GM04504 (cell line): Measurements from ENCODE around the gene KRT77.
"Not testable (repeated sequence)": the region's sequence is repeated elsewhere in the genome, so short reads cannot be mapped to it uniquely, and the experiment has no call there.

Experiments
- DNase-seq: peaks from one replicate; pipeline ENCODE4 v3.0.0-alpha.2; 2012; ENCODE audit warnings: low read depth

KRT77 gene

DNA sequence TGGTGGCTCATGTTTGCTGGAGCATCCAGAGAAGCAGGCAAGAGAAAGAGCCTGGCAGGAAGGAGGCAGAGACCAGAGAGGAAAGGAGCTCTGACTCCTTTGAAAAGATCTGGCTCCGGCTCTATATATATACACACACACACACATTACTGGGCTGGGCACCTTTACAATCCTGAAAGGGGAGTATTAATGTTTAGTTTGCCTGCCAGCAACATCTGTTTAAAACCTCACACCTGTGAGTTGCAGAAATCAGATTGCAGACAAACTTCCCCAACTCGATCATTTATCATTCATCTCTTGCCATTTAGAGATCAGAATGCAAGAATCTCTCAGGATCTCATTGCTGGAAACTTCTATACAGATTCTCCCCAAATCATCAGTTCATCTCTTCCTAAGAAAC is at the start of gene KRT77:
TSS of gene KRT77 (minus strand) at position 101 of the 400 bp plus-strand sequence. CDS start at position 11, 90 bp downstream.
- no peak for DNase-seq

DNA sequence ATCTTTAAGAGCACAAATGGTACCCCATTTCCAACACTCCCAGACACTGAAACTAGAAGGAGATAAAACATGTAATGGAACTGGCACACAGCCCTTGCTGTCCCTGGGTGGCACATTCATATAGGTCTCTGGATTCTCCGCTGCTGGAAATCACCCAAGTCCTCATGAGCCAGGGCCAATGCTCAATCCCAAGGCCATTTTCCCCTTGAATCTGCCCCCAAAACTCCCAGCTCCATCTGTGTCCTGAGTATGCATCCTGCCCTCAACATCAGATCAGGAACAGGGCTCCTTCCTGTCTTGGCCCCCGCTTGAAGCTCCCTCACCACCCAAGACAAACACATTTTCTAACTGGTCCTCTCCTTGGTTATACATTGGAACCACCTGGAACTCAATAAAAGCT is 49.2 kb upstream of the KRT77 start:
- DNase-seq, result no peak

DNA sequence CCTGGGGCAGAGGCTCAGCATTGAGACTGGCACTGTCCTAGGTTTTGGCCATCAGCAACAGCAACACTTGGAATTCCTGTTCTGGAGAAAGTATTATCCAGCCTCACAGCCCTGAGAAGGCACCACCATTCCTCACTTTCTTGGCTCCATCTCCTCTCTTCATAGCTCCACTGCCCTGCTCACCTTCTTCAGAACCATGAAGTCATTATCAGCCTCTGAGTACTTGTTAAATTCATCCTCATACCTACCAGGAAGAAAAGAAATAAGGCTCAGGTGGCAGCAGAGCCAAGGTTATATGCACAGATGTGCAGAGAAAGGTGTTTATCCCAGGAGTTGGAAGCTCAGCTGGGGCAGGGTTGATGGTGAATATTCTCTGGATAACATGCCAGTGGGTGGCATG is 48.5 kb upstream of the KRT77 start:
- no peak for DNase-seq

DNA sequence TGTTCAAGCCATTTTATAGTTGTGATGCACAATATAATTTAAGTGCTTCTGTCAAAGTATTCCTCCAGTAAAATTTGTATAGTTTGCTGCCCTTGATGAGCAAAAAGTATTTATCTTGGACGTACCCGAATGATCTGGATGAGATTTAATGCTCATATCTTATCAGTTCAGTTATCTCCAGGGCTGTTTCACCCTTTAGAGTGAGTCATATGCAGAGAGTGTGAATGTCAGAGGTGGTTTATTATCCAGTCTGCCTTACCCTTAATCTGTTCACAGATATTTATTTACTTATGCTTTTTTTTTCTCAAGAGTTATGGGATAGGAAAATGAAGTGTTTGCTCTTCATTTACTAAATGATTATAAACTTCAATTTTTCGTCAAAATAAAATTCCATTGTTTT is 47.2 kb upstream of the KRT77 start:
- DNase-seq, result not testable (repeated sequence)

DNA sequence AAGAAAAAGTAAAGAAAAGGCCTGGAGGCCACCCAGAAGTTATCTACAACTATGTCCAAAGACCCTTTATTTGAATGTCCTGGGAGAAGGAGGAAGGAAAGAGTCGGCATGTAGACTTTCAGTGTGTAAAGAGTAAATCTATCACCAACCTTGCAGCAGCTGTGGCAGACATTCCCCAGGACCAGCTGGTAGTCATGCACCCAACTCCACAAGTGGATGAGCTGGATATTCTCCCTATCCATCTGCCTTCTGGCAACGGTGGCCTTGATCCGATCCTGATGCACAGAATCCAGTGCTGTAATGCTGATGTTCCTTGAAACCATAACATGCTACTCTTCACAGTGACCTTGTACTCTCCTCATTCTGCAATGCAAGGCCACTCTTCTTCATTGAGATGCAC is 46.5 kb upstream of the KRT77 start:
- no peak for DNase-seq

DNA sequence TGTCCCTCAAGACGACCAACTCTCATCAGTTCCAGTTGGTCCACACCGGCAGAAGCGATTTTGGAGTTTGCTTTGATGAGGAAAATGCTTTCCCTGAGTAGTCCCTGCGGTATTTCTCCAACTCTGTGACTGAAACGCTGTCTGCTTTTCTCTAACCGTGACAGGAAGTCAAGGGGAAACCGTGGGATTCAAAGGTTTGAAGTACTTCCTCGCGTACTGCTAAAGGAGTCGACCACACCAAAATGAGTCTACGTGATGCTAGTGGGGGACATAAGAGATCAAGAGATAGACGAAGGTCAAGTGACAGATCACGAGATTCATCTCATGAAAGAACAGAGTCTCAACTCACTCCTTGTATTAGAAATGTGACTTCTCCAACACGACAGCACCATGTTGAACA is 45.3 kb upstream of the KRT77 start:
- DNase-seq, result no peak

DNA sequence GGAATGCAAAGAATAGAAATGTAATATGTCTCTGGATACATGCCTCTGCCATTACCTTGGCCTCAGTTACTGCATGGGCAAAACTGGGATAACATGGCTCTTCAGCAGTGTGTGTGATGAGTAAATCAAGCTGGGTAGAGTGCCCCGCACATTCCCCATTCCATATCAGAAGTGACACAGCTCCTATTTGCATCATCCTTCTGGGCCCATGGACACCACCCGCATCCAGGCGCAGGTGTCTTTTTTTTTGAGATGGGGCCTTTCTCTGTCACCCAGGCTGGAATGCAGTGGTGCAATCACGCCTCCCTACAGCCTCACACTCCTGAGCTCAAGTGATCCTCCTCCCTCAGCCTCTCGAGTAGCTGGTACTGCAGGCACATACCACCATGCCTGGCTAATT is 42.2 kb upstream of the KRT77 start:
- DNase-seq, result no peak

DNA sequence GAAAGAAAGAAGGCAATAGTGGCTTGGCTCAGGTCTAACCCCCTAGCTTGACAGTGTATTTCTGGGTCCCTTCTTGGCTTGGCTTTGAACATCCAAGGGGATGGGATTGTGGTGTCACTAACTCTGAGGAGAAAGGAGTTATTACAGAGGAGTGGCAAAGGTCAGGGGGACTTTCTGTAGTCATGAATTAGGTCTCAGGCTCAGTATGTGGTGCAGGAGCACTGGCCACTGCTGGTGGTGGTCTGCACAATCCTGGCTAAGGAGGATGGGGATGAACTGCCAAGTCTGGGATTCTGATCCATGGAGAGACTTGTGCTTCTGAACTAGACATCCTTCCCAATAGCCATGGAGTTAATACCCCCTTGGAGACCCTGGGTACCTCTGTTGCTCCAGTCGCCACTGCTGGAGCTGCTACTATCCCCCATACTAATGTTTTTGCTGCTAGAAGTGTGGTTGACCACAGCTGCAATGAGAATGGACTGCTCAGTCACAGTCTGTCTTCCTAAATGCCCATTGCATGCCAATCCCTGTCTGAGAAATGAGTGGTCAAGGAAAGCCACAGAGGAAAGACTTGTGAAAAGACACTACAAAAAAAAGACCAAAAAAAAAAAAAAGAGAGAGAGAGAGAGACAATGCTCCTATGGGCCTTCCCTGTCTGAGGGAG is 41.3 kb upstream of the KRT77 start:
- no peak for DNase-seq

DNA sequence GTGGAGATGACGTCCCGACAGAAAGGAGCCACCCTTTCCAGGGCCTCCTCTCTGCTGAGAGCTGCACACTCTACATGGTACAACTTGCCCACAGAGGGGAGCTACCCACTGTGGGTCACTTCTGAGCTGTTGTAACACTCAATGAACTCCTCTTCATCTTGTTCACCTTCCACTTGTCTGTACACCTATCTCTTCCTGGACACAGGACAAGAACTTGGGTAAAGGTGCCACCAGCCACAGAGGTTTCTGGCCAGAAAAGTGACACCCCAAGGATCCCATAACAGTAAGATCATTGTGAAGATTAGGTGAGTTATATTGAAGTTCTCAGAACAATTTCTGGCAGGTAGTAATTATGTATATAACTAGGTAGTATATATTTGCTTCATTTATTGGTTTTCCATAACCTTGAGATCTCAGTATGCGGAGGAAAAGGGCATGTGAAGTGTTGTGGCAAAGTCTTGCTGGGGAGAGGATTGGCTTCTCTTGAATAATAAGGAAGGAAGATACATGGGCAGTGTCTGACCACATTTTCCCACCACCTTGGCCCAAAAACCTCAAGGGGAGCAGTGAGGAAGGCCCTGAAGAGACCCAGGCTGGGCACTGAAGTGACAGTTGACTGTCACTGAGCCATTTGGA is 39.6 kb upstream of the KRT77 start:
- no peak for DNase-seq

DNA sequence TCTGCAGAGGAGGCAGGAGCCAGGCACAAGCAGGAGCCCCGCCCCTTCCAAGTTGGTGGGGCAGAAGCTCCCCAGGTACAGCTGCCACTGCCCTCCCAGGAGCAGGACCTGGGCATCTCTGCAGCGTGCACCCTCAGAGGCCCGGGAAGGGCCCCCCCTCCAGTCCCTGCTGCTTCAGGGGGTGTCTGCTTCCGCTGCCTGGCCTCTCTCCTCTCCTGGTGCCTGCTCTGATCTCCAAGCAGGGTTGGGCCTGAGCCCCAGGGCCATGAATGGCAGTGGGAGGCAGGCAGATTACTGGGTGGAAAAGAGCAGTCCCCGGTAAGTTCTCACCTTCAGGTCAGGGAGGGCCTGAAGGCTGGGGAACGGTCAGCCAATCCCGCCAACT is 38.9 kb upstream of the KRT77 start:
- no peak for DNase-seq

DNA sequence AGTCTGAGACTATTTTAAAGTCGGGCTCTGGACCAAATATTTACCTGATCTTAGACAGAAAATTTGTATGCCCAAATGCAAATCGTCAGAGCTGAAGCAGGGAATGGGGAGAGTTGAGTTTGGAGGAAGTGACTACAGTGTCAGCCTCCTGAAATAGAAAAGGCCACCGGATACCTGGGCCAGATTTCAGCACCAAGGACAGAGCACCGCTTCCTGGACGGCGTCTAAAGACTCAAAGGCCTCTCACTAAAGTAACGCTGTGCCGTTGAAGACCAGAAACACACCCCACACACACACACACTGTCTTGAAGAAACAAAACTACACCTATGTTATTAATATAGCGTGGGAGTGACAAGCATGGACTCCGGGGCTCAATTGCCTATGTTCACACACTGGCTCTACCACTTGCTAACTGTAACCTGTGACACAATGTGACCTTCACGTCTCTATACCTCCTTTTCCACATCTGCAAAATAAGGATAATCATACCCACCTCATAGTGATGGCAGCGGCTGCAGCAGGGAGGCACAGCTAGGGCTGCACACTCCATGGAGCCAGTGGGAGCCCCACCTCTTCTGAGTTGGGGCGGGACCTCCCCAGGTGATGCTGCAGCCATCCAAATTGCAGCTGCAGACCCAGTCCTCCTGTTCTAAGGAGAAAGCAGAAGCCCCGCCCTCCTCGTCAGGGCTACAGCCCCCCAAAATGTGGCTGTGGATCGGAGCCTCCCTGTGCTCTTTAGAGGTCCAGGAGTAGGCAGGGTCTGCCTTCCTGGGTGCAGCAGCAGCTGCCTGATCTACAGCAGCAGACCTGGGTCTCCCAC is 38.3 kb upstream of the KRT77 start:
- peak; percentile 18 for DNase-seq

DNA sequence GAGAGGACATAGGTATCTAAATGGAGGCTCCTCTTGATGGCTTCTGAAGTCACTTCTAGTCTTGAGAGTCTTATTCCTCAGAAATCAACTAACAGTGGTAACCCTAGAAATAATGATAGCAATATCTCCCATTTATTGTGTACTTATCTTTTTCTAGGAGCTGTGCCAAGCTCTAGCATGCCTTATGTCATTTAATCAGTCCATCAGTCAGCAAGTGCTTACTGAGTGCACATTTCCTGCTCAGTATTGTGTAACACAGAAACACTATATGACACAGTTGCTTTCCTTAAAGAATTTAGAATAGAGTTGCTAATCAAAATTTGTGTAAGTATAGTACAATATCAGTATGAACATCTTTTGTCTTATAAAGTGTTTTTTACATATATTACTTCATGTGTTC is 37.3 kb upstream of the KRT77 start:
- DNase-seq, result no peak

DNA sequence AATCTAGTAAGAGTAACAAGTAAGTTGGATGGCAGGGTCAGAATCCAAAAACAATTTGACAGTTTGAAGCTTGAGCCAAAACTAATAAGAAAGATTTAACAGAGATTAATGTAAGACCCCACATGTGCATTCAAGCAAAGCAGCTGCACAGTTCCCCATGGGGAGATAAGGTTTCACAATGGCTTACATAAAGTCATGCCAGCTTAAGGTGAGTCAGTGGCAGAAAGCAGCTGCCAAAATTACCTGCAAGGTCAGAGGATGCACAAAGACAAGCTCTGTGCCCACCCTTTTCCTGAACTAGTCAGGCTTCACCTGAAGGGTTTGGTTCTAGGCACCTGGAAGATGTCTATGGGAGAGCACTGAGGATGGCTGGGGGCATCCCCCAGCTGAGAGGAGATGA is 36.6 kb upstream of the KRT77 start:
- no peak for DNase-seq

DNA sequence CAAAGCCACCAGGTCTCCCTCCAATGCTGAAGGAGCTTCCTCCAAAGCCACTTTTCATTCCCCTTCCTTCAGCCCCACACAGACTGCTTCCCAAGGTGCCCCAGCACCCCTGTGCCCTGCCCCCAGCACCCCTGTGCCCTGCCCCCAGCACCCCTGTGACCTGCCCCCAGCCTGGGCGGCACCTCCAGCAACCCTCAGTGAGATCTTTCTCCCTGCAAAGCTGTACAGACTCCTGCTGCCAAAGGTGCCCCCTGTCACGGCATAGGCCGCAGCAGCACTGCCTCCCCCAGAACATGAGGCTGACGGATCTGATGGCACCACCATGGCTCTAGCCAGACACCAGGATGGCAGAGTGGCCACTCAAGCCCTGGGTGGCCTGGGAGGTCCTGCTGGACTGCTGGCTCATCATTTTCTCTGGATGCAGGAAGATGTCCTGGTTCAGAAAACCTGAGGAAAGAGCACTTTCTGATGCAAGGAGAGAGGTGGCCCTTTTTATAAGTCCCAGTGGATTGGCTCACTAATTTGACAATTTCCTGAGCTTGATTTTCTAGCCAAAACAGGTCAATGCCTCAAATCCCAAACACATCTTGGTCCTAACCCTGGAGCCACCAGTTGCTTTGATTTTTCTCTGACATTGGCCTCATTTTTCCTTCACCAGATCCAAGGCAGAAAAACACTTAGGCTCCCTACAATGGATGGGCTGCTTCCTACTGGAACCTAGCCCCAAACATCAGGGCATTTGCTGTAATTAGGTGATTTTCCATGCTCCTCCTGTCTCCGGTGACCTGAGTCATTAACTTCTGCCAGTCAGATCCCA is 32.7 kb upstream of the KRT77 start:
- DNase-seq, result no peak

DNA sequence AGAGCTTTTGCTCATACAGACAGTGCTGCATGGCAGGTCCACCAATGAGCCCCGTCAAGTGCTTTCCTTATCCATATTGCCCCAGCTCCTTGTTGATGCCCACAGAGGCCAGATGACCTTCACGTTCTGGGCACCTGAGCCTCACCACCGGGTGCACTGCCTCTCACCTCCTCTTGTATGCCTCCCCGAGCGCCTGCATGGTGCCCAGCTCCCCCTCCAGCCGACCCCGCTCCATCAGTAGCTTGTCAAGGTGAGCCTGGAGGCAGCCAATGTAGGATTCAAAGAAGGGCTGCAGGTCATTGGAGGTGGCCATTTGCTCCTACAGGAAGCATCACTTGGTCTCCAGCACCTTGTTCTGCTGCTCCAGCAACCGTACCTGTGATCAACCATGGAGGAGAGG is 31.8 kb upstream of the KRT77 start:
- DNase-seq, result no peak

DNA sequence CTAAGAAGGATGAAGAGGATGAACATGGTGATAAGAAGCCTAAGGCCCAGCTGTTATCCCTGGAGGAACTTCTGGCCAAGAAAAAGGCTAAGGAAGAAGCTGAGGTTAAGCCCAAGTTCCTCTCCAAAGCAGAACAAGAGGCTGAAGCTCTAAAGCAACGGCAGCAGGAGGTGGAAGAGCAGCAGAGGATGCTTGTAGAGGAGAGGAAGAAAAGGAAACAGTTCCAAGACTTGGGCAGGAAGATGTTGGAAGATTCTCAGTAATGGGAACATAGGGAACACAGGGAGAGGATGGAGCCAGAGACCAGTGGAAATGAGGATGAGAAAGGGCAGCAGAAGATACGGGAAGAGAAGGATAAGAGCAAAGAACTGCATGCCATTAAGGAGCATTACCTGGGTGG is 27.5 kb upstream of the KRT77 start:
- no peak for DNase-seq

DNA sequence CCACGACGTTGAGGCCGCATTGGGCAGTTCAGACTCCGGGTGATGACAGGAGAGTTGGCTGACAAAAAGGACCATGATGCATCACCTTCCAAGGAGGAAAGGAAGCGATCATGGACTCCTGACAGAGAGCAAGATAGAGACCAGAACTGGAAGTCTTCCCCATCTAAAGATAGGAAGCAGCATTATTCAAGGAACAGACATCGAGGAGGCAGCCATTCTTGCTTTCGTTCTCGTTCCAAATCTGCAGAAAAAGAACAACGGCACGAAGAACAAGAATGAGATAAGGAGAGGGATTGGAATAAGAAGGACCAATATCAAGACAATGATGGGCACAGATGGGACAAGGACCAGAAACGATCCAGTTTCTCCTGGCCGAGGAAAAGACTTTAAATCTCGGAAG is 27.1 kb upstream of the KRT77 start:
- no peak for DNase-seq

DNA sequence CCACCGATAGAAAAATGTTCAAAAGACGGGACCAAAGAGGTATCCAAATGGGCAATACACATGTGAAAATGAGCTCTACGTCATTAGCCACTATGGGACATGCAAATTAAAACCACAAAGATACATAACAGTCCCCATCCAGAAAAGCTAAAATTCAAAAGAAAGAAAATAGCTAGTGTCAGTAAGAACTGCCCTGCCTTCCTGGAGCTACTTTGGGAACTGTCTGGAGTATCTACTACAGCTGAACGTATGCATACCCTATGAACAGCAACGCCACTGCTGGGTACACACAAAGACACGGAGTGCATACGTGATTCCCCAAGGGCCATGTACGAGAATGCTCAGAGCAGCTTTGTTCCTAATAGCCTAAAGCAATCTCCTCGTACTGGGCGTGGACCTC is 25.8 kb upstream of the KRT77 start:
- DNase-seq, result no peak

DNA sequence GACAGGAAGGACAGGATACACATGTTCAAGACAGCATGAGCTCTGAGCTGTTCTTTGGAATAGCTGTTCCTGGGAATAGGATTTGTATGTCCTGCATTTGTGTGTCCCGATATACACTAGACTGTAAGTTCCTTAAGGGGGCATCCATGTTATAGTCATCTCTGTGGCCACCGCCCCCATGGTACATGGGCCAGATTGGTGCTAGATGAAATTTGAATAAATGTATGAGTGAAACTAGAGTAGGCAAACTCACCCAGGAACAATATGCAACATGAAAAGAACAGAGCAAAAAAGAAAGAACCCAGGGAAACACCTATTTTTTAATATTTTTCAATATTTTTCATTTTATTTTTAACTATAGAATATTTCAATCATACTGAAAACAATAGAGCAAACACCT is 25.1 kb upstream of the KRT77 start:
- DNase-seq, result no peak

DNA sequence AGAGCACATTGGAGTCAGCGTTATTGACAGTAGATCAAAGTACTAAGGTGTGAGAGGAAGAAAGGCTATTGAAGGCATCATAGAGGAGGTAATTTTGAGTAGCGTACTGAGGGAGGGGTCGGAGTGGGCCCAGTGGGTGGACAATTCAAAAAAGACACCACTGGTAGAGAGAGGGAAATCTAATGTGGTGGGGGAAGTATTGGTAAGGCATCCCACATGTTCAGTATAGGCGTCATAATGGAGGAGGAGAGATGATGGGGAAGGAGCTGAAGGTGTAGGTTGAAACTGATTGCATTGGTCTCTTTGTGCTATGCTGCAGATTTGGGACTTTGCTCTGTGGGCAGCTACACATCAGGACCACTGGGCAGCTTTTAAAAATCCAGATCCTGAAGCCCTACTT is 23.7 kb upstream of the KRT77 start:
- no peak for DNase-seq

DNA sequence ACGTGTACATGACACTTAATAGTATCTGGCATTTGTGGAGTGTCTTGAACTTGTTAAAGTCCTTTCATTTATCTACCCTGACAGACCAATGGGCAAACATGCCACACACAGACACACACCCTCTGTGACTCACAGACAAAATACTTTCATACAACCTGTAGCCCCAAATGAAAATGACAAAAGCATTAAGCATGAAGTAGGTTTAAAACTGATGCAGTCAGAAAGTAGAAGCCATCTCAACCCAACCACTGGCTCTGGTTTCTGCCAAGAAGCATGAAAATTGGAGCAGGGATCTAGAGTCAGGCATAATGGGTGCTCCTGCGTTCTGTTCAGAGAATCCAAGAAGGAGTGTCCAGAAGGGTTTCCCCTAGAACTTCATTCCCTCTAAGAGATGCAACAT is 23.1 kb upstream of the KRT77 start:
- no peak for DNase-seq

DNA sequence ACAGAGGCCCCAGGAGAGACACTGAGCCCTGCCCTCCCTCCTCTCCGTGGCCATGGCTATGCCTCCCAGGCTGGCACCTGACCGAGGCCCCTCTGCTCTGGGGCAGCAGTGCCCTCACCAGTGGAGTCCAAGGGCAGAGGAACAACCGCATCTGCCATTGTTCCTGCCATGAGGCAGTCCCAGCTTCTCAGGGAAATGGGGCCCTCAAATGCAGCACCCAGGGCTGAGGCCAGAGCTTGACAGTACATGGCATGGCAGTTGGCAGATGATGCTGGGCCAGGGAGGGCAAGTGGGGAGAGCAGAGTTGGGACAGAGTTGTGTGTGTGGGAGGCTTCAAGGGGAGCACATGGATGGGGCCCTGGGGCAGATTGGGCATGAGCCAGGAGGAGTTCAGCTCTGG is 21.1 kb upstream of the KRT77 start:
- DNase-seq, result no peak

DNA sequence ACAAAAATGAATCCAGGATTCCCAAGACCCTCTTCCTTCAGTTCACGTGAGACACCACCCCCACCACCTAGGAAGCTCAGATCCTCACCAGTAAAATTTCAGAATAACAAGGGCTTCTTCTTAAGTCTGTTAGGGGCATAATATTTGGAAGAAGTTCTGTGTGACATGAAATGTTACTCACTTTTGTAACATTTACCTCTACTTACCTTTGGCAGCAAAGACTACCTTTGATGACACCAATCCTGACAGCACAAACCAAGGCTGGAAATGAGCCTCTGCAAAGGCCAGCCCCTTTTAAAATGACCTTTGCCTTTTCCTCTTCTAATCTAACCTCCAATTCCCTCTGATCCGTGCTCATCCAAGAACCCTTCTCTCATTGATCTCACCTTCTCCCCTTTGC is 19.4 kb upstream of the KRT77 start:
- no peak for DNase-seq
